GM19468 (cell line): ENCODE results near the gene LRRC3B.

Experiments used
- ATAC-seq: cut with Tn5 transposase; IDR thresholded peaks from one replicate; pipeline ENCODE4 v1.9.1; 2021; ENCODE audit warnings: mild to moderate bottlenecking, moderate library complexity, moderate number of reproducible peaks; ENCODE audit not compliant: unreplicated experiment; ENCODE audit errors: extremely low read depth

The LRRC3B gene

GRCh38 chr3:26628915-26629314 lies 6.3 kb downstream of the LRRC3B start:
- no peak for ATAC-seq

DNA sequence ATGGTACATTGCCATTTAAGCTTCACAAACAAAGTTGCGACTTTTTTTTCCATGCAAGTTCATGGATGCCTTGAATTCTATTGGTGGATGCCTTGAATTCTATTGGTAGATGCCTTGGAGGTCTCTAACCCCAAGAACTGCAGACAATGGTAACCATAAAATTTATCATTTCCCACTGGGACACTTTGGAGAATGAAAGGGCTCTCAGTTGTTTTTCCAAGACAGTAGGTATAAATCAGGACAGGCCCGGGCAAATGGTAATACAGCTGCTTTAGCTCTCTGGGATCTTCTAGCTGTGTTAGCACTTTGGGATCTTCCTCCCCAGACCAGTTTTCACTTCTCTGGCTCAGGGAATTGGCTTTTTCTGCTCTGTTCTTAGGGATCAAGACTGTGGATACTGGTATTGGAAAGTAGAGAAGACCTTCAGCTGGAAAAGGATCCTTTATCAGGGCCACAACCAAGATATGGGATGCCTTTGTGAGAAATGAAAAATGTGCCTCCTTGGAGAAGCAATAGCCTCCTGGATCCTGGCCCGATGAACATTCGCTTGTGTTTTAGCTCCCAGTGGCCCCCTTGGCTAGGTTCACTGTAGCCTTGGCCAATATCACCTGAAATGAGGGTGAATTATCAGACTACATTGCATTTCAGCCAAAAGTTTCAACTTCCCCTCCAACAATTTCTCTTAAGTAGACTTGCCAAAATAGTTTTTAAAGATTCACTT lies 8.3 kb downstream of the LRRC3B start:
- no peak for ATAC-seq

- no peak for ATAC-seq
These were observed 8.8 kb downstream of the LRRC3B start for GRCh38 chr3:26631390-26631738.

DNA sequence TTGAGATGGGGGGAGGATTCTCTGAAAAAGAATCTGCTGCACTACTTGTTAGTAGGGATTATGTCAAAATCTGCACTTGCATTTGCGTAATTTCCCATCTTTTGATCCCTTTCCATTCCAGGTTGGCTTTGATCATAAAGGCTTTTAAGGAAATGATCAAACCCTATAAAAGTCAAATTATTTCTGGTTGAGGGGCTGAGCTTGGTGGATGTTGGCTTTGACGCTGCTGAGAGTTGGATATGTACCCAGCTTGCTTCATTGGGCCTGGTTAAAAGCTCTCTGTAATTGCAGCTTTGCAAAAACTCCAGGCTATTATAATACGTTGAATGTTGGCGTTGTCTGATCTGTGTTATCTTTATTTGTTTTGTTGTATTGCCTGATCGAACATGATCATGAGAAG lies 12.0 kb downstream of the LRRC3B start:
- ATAC-seq: no peak

- no peak for ATAC-seq
These were observed 13.6 kb downstream of the LRRC3B start for GRCh38 chr3:26636096-26636727.

- ATAC-seq: no peak
These were observed 15.1 kb downstream of the LRRC3B start for GRCh38 chr3:26637698-26638097.

DNA sequence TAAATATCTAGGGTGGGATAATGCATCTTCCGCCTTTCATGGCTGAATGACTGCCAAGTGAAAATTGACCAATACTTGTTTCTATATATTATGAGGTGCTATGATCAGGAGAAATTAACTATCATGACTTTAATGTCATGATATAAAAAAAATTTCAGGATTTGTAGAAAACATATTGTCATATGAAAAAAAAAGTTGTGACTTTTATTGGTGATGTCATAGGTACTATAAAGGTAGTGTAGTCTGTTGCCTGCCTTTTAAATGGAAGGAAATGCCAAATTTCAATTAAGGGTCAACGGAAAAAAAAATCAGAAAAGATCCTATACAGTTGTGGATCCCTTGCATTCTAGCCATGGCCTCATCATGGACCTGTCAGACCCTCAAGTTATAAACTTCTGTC lies 15.5 kb downstream of the LRRC3B start:
- no peak for ATAC-seq

- ATAC-seq: no peak
These were observed 16.8 kb downstream of the LRRC3B start for GRCh38 chr3:26639339-26639738.

- no peak for ATAC-seq
These were observed 24.5 kb downstream of the LRRC3B start for GRCh38 chr3:26647078-26647477.

DNA sequence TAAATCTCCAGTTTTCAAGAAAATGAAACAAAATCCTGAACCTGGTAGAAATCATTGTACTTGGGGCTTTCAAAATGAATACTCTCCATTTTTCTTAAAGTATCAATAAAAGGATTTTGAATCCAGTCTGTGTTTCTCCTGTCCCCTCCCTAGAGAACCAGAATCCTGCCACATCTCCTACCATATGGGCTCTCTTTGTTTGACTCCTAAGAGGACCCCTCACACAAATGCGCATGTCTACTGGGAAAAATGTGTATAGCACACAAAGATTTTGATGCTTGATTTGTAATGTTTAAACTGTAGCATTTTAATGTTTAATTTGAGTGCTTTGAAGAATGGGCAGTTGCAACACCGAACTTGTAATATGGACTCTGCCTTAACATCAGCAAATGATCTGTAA lies 25.9 kb downstream of the LRRC3B start:
- no peak for ATAC-seq

GRCh38 chr3:26652164-26652563 lies 29.6 kb downstream of the LRRC3B start:
- no peak for ATAC-seq

DNA sequence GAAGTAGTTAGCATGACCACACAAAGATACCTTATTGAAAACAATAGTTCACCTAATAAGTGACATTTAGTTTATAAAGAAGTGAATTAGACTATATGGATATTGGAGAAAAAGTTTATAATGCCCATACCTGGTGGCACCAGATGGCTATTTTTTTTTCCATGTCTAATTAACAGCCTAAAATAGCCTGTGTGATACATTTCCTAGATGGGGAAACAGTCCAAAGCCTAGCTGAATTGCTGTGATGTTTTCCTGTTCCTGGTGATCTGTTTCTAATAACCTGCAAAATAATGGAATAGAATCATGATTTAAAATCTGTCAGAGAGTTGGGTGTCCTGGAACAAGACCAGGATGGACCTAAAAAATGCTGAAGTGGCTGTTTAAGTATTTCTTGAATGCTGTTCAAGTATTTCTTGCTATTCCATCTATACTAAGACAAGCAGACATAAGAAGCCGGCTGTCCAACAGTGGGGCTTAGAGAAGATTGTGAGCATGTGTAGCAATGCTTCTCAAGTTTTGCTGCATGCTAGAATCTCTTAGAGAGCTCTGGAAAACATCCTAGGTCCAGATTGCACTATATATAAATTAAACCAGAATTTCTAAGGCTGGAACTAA lies 31.3 kb downstream of the LRRC3B start:
- no peak for ATAC-seq

DNA sequence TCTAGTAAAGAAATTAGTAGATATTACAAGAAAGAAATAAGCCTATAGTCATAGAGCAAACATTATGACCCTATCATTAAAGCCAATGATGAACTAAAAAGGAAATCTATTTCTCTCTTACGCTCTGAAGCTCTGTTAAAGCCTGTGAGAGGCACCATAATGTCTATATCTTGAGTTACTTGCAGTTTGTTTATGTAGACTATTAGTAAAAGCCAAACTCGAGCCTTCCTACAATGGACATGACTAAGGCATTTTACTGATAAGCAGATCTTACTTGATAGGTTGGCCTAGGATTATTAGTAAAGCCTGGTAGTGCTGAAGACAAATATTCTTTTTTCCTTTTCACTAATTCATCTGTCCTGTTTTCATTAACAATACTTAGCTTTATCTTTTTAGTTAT lies 32.7 kb downstream of the LRRC3B start:
- ATAC-seq: no peak

GRCh38 chr3:26657348-26657976 lies 34.9 kb downstream of the LRRC3B start:
- no peak for ATAC-seq

DNA sequence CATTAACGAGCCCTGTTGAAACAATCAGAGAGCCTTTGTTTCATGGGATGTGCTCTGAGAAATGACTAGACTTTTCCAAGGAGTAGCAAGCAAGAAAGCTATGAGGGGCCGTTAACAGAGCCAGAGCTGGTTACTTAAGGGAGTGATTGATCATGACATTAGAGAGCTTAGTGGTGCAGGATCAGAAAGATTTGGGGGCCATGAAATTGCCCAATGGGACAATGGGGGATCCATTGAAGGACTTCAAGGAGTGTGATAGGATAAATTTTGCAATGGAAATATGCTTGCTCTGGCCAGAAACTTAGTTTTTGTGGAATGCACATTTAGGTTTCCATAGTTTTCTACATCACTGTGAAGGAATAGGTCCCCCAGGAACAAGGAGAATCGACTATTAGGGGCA lies 45.6 kb downstream of the LRRC3B start:
- ATAC-seq: no peak

GRCh38 chr3:26668696-26669095 lies 46.1 kb downstream of the LRRC3B start:
- no peak for ATAC-seq

- ATAC-seq: no peak
These were observed 52.8 kb downstream of the LRRC3B start for GRCh38 chr3:26675336-26675735.

DNA sequence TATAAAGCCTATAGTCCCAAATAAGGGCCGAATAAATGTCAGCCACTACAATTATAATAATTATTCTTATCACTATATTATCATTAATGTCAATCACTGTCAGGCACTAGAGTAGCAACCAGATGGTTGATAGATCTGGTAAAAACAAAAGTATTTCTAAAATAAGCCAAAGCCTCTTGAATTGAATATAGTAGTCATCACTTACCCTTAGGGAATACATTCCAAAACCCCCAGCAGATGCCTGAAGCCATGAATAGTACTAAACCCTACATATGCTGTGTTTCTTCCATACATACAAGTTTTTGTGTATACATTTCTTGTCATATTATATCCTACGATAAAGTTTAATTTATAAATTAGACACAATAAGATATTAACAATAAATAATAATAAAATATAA lies 59.1 kb downstream of the LRRC3B start:
- no peak for ATAC-seq

DNA sequence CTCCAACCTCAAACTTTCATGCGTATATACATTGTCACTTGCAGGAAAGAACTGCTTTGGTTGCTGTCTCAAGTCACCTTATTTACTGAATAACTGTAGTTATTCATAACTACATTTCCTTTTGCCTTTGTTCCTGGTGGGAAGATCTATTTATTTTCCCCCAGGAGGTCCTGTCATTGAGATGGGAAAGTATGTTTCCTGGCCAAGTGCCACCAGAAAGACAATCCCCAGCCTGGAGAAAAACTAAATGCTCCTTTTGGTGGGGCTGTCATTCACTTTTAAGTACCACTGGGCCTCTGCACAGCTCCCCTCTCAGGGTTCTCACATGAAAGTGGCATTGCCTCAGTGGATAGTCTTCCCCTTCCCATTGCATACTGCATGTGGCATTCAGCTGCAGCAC lies 59.8 kb downstream of the LRRC3B start:
- no peak for ATAC-seq

- no peak for ATAC-seq
These were observed 61.3 kb downstream of the LRRC3B start for GRCh38 chr3:26683902-26684301.

DNA sequence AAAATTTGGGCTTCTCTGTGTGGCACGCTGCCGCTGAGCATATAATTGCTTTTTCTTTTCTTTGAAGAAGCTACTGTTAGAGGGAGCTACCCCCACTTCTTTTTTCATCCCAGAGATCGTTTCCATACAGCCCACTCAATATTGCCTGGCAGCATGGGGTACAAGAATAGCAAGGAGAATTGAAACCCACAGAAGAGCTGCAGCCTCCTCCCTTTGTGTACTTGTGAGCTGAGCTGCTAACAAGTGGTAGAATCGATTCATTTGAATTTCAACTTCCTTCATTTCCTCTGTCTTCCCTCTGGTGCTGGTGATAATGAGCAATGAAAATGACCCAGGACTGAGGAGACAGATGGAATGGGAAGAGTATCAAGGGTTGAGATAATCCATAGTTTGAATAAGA lies 64.9 kb downstream of the LRRC3B start:
- ATAC-seq: no peak
